Naive thymus-derived CD4-positive, alpha-beta T cell (primary cell): ENCODE results near the gene DAGLA. TPM values are rescaled to one million over a fixed set of nuclear protein-coding genes. Genes with fewer than 3 reads are reported as not detected.
A peak's percentile ranks its signal among the peaks of the same experiment; 100 is the strongest.

Experiments
- ATAC-seq: fragments of 150-1000 bp; cut with Tn5 transposase; 2 replicates; pipeline ENCODE4 v1.10.0; 2021; ENCODE audit warnings: mild to moderate bottlenecking, moderate library complexity
- CTCF ChIA-PET: fragments of 350-600 bp; sonication (Branson Sonifier 250); formaldehyde crosslinking; loops from one replicate; lab custom pipeline; 2021; ENCODE audit warnings: antibody characterized with exemption; lab: Charles Lee
- POLR2A ChIA-PET: fragments of 350-600 bp; sonication (Branson Sonifier 250); formaldehyde crosslinking; loops from one replicate; lab custom pipeline; 2021; ENCODE audit warnings: antibody characterized with exemption, inconsistent platforms; lab: Charles Lee
- DNase-seq, 9 donors: peaks; one replicate each; pipeline versions ENCODE4 v3.0.0 to v3.0.0-alpha.2; 2020 to 2022; ENCODE audit warnings: mixed read lengths in 1 of 9
- H3K27ac ChIP-seq: one replicate; pipeline ENCODE4 v1.7.0; 2013; ENCODE audit warnings: mild to moderate bottlenecking, low read depth, low read length, moderate library complexity
- H3K27me3 ChIP-seq, 2 donors: one replicate each; pipeline ENCODE4 v1.7.0; 2013; ENCODE audit warnings: low read length in 2 of 2, mild to moderate bottlenecking in 2 of 2, moderate library complexity in 2 of 2; ENCODE audit not compliant: control insufficient read depth in 2 of 2, insufficient read depth in 2 of 2
- H3K36me3 ChIP-seq, 3 experiments: 1 replicate in 2 of 3; 2 replicates in 1 of 3; pipeline ENCODE4 v1.7.0; 2013; ENCODE audit warnings: low read length in 3 of 3, mild to moderate bottlenecking in 3 of 3, moderate library complexity in 1 of 3; ENCODE audit not compliant: insufficient read depth in 3 of 3, control insufficient read depth in 2 of 3
- H3K4me1 ChIP-seq, 2 donors: one replicate each; pipeline ENCODE4 v1.7.0; 2013; ENCODE audit warnings: low read length in 2 of 2, mild to moderate bottlenecking in 2 of 2, moderate library complexity in 1 of 2; ENCODE audit not compliant: control insufficient read depth in 2 of 2, insufficient read depth in 2 of 2
- H3K4me3 ChIP-seq: 2 replicates; pipeline ENCODE4 v1.7.0; 2013; ENCODE audit warnings: mild to moderate bottlenecking, low read length
- H3K9me3 ChIP-seq, 3 experiments: 1 replicate in 2 of 3; 2 replicates in 1 of 3; pipeline ENCODE4 v1.7.0; 2013; ENCODE audit warnings: low read length in 3 of 3; ENCODE audit not compliant: control insufficient read depth in 2 of 3
- H3K27ac Mint-ChIP-seq, 9 donors: one replicate each; pipeline ENCODE4 v1.8.0; 2020 to 2022; ENCODE audit warnings: mixed read lengths in 9 of 9, mild to moderate bottlenecking in 8 of 9, moderate library complexity in 5 of 9, inconsistent platforms in 2 of 9
- H3K27me3 Mint-ChIP-seq, 5 donors: one replicate each; pipeline ENCODE4 v1.8.0; 2021 to 2022; ENCODE audit warnings: mixed read lengths in 5 of 5, mild to moderate bottlenecking in 1 of 5
- H3K36me3 Mint-ChIP-seq, 5 donors: one replicate each; pipeline ENCODE4 v1.8.0; 2020 to 2022; ENCODE audit warnings: mixed read lengths in 5 of 5, mild to moderate bottlenecking in 3 of 5, inconsistent platforms in 1 of 5
- H3K4me1 Mint-ChIP-seq, 7 donors: one replicate each; pipeline ENCODE4 v1.8.0; 2020 to 2022; ENCODE audit warnings: mixed read lengths in 7 of 7, mild to moderate bottlenecking in 3 of 7, inconsistent platforms in 1 of 7
- H3K4me3 Mint-ChIP-seq, 10 donors: one replicate each; pipeline ENCODE4 v1.8.0; 2020 to 2022; ENCODE audit warnings: mild to moderate bottlenecking in 10 of 10, mixed read lengths in 10 of 10, moderate library complexity in 6 of 10, inconsistent platforms in 2 of 10
- H3K9me3 Mint-ChIP-seq, 11 donors: one replicate each; pipeline ENCODE4 v1.8.0; 2020 to 2022; ENCODE audit warnings: mixed read lengths in 11 of 11, mild to moderate bottlenecking in 4 of 11, inconsistent platforms in 1 of 11, moderate library complexity in 1 of 11
- intact Hi-C, 2 donors: fragments of 100-400 bp; cut with micrococcal nuclease; formaldehyde crosslinking; loops; one replicate each; pipeline ENCODE4 v1.15.1; 2023
- polyA plus RNA-seq, 2 donors: library from polyadenylated mRNA; unstranded; fragments of 300-500 nt; fragmentation: Illumina TruSeq; gene quantifications; one replicate each; pipeline ENCODE4 v1.2.3, GENCODE V29; 2021
- total RNA-seq, 6 experiments: library from RNA in 5 of 6; stranded (reverse) in 5 of 6; gene quantifications; 1 replicate in 5 of 6; 2 replicates in 1 of 6; pipeline ENCODE4 v1.2.3 and lab custom pipeline; 2021 to 2026

The DAGLA gene
- total and polyA plus RNA-seq, 7 experiments from 2014 or later: 0.15 to 2.1 (median 0.26) TPM

GRCh38 chr11:61780581-61781162 lies 100.5 kb downstream of the DAGLA start:
- no peak overlapping the region for H3K4me3 ChIP-seq
- peak overlapping the region in 1 of 10 donors; percentile 38 for H3K4me3 Mint-ChIP-seq
- ChIA-PET CTCF (no interaction called here), POLR2A (no interaction called here)
- peaks cover 4% of the 10 kb centered on the region in 2 donors for H3K4me1 ChIP-seq
- H3K4me1 Mint-ChIP-seq: peaks cover 4 to 15% (median 13%) of the 10 kb centered on the region in 7 donors
- no peaks in the 10 kb centered on the region for H3K9me3 ChIP-seq
- peaks cover 0 to 22% (median 3%) of the 10 kb centered on the region in 3 experiments for H3K36me3 ChIP-seq
- H3K36me3 Mint-ChIP-seq: peaks cover 0 to 10% (median 0%) of the 10 kb centered on the region in 5 donors
- no peaks in the 10 kb centered on the region for H3K27me3 ChIP-seq
- ATAC-seq (no peak), DNase-seq (no peak)
- H3K9me3 Mint-ChIP-seq: no peaks in the 10 kb centered on the region
- intact Hi-C loops: no loop called here
- H3K27ac ChIP-seq: no peak overlapping the region
- peaks cover 0 to 5% (median 0%) of the 10 kb centered on the region in 5 donors for H3K27me3 Mint-ChIP-seq
- H3K27ac Mint-ChIP-seq: no peak overlapping the region

- Mint-ChIP-seq H3K36me3 (peaks cover 0 to 10% (median 0%) of the 10 kb centered on the region in 5 donors), H3K27ac (no peak overlapping the region), H3K4me3 (no peak overlapping the region), H3K4me1 (peaks cover 0 to 11% (median 10%) of the 10 kb centered on the region in 7 donors), H3K9me3 (no peaks in the 10 kb centered on the region), H3K27me3 (peaks cover 0 to 5% (median 0%) of the 10 kb centered on the region in 5 donors)
- peaks cover 4% of the 10 kb centered on the region in 2 donors for H3K4me1 ChIP-seq
- no peak overlapping the region for H3K4me3 ChIP-seq
- ATAC-seq (no peak), DNase-seq (no peak)
- no peaks in the 10 kb centered on the region for H3K9me3 ChIP-seq
- no peak overlapping the region for H3K27ac ChIP-seq
- POLR2A ChIA-PET: no interaction called here
- H3K27me3 ChIP-seq: no peaks in the 10 kb centered on the region
- CTCF ChIA-PET: no interaction called here
- intact Hi-C loops: no loop called here
- peaks cover 0 to 31% (median 3%) of the 10 kb centered on the region in 3 experiments for H3K36me3 ChIP-seq
Observed at GRCh38 chr11:61781585-61781984, 101.4 kb downstream of the DAGLA start.

- POLR2A ChIA-PET: interaction anchor here (1.0 kb wide), 1 partner anchor 15 kb away, joined by 3 read pairs; no protein-coding TSS in a partner anchor
- DNase-seq: no peak
- H3K27ac ChIP-seq: no peak overlapping the region
- peaks cover 0 to 8% (median 5%) of the 10 kb centered on the region in 7 donors for H3K4me1 Mint-ChIP-seq
- H3K36me3 Mint-ChIP-seq: peaks cover 0 to 10% (median 0%) of the 10 kb centered on the region in 5 donors
- H3K4me3 Mint-ChIP-seq: no peak overlapping the region
- no peak overlapping the region for H3K4me3 ChIP-seq
- no peaks in the 10 kb centered on the region for H3K27me3 ChIP-seq
- no peak for ATAC-seq
- intact Hi-C loops: no loop called here
- H3K9me3 ChIP-seq: no peaks in the 10 kb centered on the region
- CTCF ChIA-PET: interaction anchor here (0.5 to 0.9 kb wide), 2 partner anchors 15 to 49 kb away, joined by 3 read pairs; no protein-coding TSS in a partner anchor
- H3K27ac Mint-ChIP-seq: no peak overlapping the region
- peaks cover 0 to 38% (median 3%) of the 10 kb centered on the region in 3 experiments for H3K36me3 ChIP-seq
- no peaks in the 10 kb centered on the region for H3K9me3 Mint-ChIP-seq
- H3K27me3 Mint-ChIP-seq: peaks cover 0 to 5% (median 0%) of the 10 kb centered on the region in 5 donors
- peaks cover 0 to 4% of the 10 kb centered on the region in 2 donors for H3K4me1 ChIP-seq
Observed at GRCh38 chr11:61782299-61782698, 102.1 kb downstream of the DAGLA start.

GRCh38 chr11:61782841-61783240 lies 102.7 kb downstream of the DAGLA start:
- Histone ChIP-seq H3K27me3 (no peaks in the 10 kb centered on the region), H3K9me3 (no peaks in the 10 kb centered on the region), H3K27ac (no peak overlapping the region), H3K4me1 (no peaks in the 10 kb centered on the region), H3K36me3 (peaks cover 0 to 43% (median 3%) of the 10 kb centered on the region in 3 experiments), H3K4me3 (no peak overlapping the region)
- DNase-seq: no peak
- peaks cover 0 to 10% (median 0%) of the 10 kb centered on the region in 5 donors for H3K36me3 Mint-ChIP-seq
- peak overlapping the region in 1 of 9 donors; percentile 8 for H3K27ac Mint-ChIP-seq
- CTCF ChIA-PET: interaction anchor here (0.9 kb wide), 1 partner anchor 15 kb away, joined by 3 read pairs; no protein-coding TSS in a partner anchor
- H3K9me3 Mint-ChIP-seq: no peaks in the 10 kb centered on the region
- POLR2A ChIA-PET: interaction anchor here (1.0 kb wide), 1 partner anchor 15 kb away, joined by 3 read pairs; no protein-coding TSS in a partner anchor
- ATAC-seq: no peak
- H3K4me1 Mint-ChIP-seq: peaks cover 0 to 6% (median 3%) of the 10 kb centered on the region in 7 donors
- no peak overlapping the region for H3K4me3 Mint-ChIP-seq
- intact Hi-C loops: no loop called here
- H3K27me3 Mint-ChIP-seq: peaks cover 0 to 3% (median 0%) of the 10 kb centered on the region in 5 donors

GRCh38 chr11:61783717-61784505 lies 103.7 kb downstream of the DAGLA start:
- Histone ChIP-seq H3K27me3 (no peaks in the 10 kb centered on the region), H3K4me1 (no peaks in the 10 kb centered on the region), H3K4me3 (no peak overlapping the region), H3K9me3 (no peaks in the 10 kb centered on the region), H3K36me3 (peaks cover under 1 to 54% (median 3%) of the 10 kb centered on the region in 3 experiments), H3K27ac (no peak overlapping the region)
- Mint-ChIP-seq H3K27me3 (no peaks in the 10 kb centered on the region), H3K4me1 (peaks cover 0 to 4% (median 0%) of the 10 kb centered on the region in 7 donors), H3K4me3 (no peak overlapping the region), H3K9me3 (no peaks in the 10 kb centered on the region), H3K27ac (peak overlapping the region in 3 of 9 donors; percentile 28 to 55 (median 31)), H3K36me3 (peaks cover 0 to 13% (median 0%) of the 10 kb centered on the region in 5 donors)
- no peak for ATAC-seq
- CTCF ChIA-PET: interaction anchor here (0.6 kb wide), 1 partner anchor 1777 kb away, joined by 3 read pairs; no protein-coding TSS in a partner anchor
- intact Hi-C loops: no loop called here
- POLR2A ChIA-PET: interaction anchor here (0.7 kb wide), 1 partner anchor 631 kb away, joined by 3 read pairs; no protein-coding TSS in a partner anchor
- no peak for DNase-seq

- H3K4me3 Mint-ChIP-seq: no peak overlapping the region
- DNase-seq (no peak), ATAC-seq (no peak)
- POLR2A ChIA-PET: no interaction called here
- no peaks in the 10 kb centered on the region for H3K9me3 Mint-ChIP-seq
- H3K27ac ChIP-seq: no peak overlapping the region
- intact Hi-C loops: no loop called here
- H3K27ac Mint-ChIP-seq: peak overlapping the region in 2 of 9 donors; percentile 20 to 31
- CTCF ChIA-PET: no interaction called here
- H3K36me3 Mint-ChIP-seq: peaks cover 0 to 17% (median 3%) of the 10 kb centered on the region in 5 donors
- no peaks in the 10 kb centered on the region for H3K27me3 ChIP-seq
- no peak overlapping the region for H3K4me3 ChIP-seq
- H3K36me3 ChIP-seq: peaks cover 3 to 59% (median 6%) of the 10 kb centered on the region in 3 experiments
- no peaks in the 10 kb centered on the region for H3K4me1 ChIP-seq
- H3K9me3 ChIP-seq: no peaks in the 10 kb centered on the region
- peaks cover 0 to 7% (median 3%) of the 10 kb centered on the region in 7 donors for H3K4me1 Mint-ChIP-seq
- H3K27me3 Mint-ChIP-seq: no peaks in the 10 kb centered on the region
Observed at GRCh38 chr11:61784506-61784805, 104.3 kb downstream of the DAGLA start.
